ENCODE results near the gene GRM5. TPM values are rescaled to one million over a fixed set of nuclear protein-coding genes. Genes with fewer than 3 reads are reported as not detected.

The GRM5 gene
- total RNA-seq, 4 donors from 2014 or later = 0.53 TPM; not detected in 3

DNA sequence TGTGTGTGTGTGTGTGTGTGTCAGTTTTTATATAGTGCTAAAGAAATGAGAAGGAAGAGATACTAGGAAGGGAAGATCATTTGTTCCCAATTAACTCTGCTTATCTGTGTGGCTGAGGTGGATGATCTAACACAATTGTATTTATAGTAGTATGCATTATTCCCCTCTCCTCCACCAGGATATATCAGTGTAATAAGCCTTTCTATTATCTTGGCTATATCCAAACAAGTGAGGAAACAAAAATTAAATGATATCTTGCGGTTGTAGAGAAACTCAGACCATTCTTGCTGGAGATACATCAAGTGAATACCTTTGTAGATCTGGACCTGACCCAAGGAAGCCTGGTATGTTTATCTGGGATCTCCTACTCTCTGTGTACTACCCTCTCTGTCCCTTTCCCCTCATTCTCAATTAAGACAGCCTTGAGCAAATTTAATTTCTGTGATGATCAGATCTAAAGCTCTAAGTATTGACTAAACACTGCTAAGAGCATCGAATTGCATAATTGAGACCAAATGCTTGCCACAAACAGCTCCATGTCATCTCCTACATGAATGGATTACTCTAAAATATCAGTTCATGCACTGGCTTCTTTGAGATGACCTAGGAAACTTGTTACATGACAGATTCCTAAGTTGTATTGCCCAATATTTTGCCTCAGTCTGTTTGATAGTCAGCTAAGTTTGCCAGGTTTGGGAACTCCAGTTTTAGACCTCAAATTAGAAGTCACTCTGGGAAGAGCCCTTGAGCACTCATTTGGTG lies 543.0 kb downstream of the GRM5 start:
- Histone ChIP-seq H3K27me3 (no peaks in the 10 kb centered on the region), H3K9me3 (no peaks in the 10 kb centered on the region), H3K27ac (no peak overlapping the region), H3K36me3 (no peaks in the 10 kb centered on the region), H3K4me1 (no peaks in the 10 kb centered on the region), H3K4me3 (no peak overlapping the region)
- TF ChIP-seq POLR2A (IDR thresholded peaks at IDR 0.05) = no peak
- TF ChIP-seq, protein P1, sequence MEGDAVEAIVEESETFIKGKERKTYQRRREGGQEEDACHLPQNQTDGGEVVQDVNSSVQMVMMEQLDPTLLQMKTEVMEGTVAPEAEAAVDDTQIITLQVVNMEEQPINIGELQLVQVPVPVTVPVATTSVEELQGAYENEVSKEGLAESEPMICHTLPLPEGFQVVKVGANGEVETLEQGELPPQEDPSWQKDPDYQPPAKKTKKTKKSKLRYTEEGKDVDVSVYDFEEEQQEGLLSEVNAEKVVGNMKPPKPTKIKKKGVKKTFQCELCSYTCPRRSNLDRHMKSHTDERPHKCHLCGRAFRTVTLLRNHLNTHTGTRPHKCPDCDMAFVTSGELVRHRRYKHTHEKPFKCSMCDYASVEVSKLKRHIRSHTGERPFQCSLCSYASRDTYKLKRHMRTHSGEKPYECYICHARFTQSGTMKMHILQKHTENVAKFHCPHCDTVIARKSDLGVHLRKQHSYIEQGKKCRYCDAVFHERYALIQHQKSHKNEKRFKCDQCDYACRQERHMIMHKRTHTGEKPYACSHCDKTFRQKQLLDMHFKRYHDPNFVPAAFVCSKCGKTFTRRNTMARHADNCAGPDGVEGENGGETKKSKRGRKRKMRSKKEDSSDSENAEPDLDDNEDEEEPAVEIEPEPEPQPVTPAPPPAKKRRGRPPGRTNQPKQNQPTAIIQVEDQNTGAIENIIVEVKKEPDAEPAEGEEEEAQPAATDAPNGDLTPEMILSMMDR (IDR thresholded peaks at IDR 0.05) = no peak
- no peak for DNase-seq

DNA sequence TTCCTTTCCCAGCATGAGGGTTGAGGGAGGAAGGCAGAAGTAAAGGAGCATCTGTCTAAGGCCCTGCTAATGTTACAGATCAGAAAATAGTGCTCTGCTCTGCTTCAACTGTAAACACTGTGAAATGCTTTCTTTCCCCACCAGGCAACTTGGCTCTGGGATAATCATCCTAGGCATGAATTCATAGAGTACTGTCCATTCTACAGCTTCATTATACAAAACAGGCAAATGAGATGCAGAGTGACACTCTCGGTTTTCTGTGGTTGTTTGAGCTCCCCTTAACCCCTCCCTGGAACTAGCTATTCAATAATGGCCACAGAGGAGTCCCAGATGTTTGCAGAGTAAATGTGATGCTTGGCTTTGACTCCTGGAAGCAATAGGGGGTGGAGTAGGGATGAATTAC lies 544.0 kb downstream of the GRM5 start:
- no peaks in the 10 kb centered on the region for H3K9me3 ChIP-seq
- no peaks in the 10 kb centered on the region for H3K36me3 ChIP-seq
- H3K27me3 ChIP-seq = no peaks in the 10 kb centered on the region
- no peak for DNase-seq
- TF ChIP-seq POLR2A (IDR thresholded peaks at IDR 0.05) = no peak
- TF ChIP-seq, protein P1 (IDR thresholded peaks at IDR 0.05) = no peak
- no peaks in the 10 kb centered on the region for H3K4me1 ChIP-seq
- H3K27ac ChIP-seq = no peak overlapping the region
- no peak overlapping the region for H3K4me3 ChIP-seq

DNA sequence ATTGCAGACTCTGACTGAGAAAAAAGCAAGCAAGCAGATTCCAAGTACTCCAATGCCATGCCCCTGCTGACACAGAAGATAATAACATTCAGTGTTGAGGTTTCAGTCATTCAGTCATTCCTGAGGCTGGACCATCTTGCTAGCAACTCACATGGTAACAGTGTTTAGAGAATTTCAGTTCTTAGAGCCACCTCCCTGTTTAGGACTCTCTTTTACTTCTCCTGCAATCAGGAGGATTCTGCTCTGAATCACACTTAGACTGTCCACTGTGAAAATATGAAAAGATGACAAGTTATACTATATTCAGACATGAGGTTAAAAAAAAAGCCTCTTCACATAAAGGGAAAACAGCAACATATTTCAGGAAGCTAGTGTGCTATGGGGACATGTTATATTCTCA lies 544.4 kb downstream of the GRM5 start:
- no peak overlapping the region for H3K27ac ChIP-seq
- no peaks in the 10 kb centered on the region for H3K36me3 ChIP-seq
- H3K4me3 ChIP-seq = no peak overlapping the region

DNA sequence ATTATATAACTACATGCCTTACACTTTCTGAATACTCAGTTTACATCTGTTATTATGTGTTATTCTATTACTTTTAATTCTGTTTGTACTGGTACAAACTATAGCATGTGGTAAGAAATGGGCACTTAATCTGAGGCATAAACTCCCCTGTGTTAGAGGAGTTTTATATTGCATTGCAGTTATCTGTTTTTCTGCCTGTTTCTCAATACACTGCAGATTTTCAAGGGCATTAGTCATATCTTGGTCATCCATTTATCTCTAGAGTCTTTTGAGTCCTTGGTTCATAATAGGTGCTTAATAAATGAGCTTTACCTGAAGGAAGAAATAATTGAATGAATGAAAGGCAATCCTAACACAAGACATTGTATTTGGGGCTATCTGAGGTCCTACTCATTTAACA lies 545.4 kb downstream of the GRM5 start:
- Histone ChIP-seq H3K4me1 (no peaks in the 10 kb centered on the region), H3K9me3 (no peaks in the 10 kb centered on the region), H3K4me3 (no peak overlapping the region), H3K27me3 (no peaks in the 10 kb centered on the region), H3K36me3 (no peaks in the 10 kb centered on the region), H3K27ac (no peak overlapping the region)
- no peak for DNase-seq
- no peak for TF ChIP-seq POLR2A (IDR thresholded peaks at IDR 0.05)
- TF ChIP-seq, protein P1 (IDR thresholded peaks at IDR 0.05) = no peak

More for the DNA sequence above, 544.4 kb downstream of the GRM5 start:
- Histone ChIP-seq H3K9me3 (no peaks in the 10 kb centered on the region), H3K27me3 (no peaks in the 10 kb centered on the region), H3K4me1 (no peaks in the 10 kb centered on the region)
- no peak for TF ChIP-seq POLR2A (IDR thresholded peaks at IDR 0.05)
- TF ChIP-seq, protein P1 (IDR thresholded peaks at IDR 0.05) = no peak
- no peak for DNase-seq

DNA sequence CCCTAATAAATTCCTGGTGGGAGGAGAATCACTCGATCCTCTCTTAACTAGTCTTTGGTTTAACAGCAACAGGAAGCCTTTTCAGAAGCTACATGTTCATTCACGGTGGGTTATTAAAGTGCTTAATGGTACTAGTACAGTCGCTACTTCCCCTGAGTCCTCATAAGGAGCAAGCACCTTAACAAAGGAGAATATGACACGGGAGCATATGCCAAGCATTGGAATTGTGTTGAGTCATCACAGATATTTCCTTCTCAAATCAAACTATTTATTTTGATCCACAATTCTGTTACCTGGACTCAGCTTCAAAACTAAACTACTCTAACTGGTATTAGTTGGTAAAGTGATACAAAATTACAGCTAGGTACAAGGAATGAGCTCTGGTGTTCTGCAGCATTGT lies 550.8 kb downstream of the GRM5 start:
- TF ChIP-seq POLR2A (IDR thresholded peaks at IDR 0.05) = no peak
- TF ChIP-seq, protein P1 (IDR thresholded peaks at IDR 0.05) = no peak
- H3K27ac ChIP-seq = no peak overlapping the region
- H3K4me1 ChIP-seq = no peaks in the 10 kb centered on the region
- no peak for DNase-seq
- no peaks in the 10 kb centered on the region for H3K36me3 ChIP-seq
- H3K9me3 ChIP-seq = no peaks in the 10 kb centered on the region
- no peak overlapping the region for H3K4me3 ChIP-seq
- H3K27me3 ChIP-seq = no peaks in the 10 kb centered on the region
